Fibroblast of skin of back (primary cell): ENCODE results near the gene GUK1.

ENCODE experiments used
- DNase-seq: peaks from one replicate; pipeline ENCODE4 v3.0.0-alpha.2; 2013

Gene GUK1

DNA sequence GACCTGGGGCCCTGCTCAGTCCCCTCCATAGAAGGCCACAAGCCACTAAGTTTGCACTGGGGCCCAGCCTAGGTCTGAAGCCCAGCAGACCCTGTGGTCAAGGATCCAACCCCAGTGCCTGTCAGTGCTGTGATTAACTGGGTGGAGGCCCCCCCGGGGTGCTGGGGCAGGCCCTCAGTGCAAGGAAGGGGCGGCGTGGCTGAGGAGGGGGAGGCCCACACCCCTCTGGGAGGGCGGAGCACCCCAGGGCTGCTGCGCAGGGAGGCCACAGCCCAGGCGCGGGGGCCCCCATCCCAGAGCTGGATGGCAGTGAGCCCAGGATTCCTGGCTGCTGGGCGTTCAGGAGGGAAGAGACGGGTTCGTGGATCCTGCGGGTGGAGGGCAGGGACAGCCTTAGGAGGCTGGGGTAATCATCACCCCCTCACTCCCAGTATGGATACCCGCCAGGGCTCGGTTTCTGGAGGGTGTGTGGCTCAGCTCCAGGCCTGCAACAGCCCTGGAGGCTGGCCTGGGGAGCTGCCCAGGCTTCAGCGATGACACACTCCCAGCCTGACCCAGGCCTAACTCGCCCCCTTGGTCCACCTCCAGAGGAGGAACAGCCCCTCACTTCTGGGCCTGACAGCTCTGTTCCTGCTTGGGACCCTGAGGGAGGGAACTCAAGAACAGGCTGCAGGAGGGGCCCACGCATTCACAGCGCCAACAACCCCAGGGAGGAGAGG lies 10.5 kb downstream of the GUK1 start:
- peak; percentile 48 for DNase-seq

DNA sequence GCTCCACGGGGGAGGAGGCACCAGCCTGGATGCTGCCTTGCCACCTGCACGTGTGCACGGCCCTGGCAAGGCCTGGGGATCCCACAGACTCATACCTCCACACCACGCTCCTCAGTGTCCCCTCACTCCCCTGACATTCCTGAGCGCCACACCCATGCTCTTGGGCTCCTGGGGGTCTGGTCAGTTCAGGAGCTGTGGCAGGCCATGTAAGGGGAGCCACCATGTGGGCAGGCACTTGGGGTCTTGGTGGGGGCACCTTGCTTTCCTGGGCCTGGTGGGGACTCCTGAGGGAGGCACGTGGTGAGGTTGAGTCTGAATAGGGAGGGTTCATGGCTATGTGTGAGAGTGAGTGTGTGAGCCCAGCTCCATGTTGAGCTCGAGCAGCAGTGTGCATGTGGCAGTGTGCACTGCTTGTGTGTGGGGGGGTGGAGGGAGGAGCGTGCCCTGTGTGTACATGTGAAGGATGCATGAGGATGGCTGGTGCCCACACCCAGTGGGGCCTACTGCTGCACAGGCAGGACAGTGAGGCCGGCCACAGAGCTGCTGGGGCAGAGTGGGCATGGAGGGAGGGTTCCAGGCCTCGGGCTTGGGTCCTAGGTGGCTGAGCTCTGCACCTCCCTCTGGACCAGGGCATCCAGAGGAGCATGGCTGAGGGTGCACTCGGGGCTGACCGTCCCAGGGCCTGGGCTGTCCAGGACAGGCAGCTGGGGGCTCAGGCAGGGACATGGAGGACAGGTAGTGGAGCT lies 11.3 kb downstream of the GUK1 start:
- DNase-seq, result no peak

DNA sequence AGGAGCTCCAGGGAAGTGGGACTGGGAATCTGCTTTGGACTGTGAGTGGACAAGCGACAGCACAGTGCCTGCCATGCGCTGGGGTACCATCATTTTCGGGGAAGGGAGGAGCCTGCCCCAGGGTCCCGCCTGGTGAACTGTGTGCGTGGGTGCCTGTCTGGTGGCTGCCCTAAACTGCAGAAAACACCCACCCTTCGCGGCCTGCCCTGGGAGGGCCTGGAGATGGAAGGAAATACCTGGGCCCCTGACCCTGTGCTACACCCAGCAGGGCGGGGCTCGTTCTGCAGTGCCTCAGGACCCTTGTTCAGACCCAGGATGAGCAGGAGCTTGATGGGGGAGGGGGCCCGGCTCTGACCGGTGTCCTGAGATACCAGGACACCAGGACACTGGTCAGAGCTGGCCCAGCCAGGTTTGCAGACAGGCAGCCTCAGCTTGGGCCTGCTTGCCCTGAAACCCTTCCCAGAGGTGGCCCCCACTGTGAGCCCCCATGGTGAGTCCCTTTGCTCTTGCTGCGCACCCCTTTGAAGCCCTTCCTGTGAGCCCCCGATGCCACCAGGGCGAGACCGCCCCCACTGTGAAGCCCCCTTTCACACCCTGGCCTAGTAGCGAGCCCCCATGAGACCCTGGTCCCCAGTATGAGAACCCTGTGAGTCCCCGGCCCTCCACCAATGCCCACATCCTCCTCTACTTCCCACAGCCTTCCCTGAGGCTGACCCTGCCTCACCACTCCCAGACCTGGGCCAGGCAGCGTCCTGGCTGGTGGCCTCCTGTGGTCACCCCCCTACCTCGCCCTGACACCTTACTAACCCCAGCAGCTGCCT lies 12.2 kb downstream of the GUK1 start:
- no peak for DNase-seq

DNA sequence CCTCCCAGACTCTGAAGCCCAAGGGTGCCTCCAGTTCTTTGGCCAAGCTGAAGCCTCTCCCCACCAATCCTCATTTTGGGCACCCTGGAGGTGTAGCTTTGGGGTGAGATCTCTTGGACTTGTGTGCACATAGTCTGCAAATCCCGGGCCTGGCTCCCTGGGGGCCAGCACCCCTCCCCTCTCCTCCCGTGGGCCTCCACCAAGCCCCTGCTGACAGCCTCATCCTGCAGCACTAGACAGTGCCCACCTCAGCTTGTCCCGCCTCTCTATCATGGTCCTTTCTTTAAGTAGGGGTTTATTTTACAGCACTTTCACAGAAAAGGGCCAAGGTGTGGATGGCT lies 12.8 kb downstream of the GUK1 start:
- DNase-seq, result no peak

DNA sequence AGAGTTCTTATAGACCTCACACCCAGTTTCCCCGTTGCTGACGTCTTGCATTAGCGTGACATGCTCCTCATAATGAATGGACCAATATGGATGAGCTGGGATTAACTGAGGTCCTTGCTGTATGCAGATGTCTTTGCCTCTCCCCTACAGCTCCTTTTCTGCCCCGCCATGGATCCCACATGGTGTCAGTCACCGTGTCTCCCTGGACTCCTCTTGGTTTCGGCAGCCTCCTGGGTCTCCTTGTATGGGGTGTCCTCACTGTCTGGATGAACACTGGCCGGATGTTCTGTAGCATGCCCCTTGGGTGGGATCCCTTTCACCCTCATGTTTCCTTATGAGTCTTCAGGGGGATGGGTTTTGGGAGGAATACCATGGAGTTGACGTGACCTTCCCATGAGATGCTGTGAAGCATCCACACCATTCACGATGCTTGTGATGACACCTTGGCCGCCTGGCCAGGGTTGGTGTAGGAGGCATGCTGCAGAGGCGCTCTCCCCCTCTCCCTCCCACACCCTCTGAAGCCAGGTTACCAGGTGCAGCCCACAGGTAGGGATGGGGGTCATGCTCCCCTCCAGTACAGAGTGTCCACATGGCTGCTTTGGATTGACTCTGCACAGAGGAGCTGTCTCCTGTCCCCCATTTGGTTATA lies 14.1 kb downstream of the GUK1 start:
- DNase-seq, result no peak

DNA sequence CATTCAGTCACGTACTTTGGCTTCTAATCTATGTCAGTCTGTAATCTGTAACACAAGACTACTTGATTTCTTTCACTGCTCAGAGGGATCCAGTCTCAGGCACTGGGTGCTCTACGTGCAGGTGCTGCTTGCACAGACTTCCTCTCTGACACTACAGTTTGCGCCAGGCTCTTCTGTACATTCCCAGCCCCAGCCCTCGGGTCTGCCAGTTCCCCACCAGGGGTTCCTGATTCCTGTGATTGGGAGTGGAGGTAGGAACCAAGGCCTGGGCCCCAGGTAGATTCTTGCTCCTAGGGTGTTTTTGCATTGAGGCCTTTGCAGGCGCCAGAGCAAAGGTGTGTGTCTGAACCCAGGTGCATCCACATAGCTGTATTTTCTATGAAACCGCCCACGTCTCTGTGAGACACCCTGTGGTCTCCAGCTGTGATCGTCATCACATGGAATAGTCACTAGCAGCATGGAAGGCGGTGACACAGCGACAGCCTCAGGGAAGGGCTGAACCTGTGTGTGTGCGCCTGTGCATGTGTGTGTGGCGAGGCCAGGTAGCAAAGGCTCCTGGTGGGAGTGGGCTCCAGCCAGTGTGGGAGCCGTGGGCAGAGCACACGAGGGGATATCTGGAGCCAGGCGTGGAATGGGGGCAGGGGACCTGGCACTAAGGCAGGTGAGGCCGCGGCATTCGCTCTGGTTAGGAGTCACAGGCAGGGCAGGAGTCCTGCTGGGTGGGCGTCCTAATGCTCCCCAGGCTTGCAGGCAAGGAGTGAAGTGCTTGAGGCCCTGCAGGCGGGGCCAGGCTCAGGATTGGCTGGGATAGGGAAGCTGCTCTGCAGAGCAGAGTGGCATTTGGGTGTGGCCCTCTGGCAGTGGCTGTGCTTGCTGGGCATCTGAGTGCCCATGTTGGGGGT lies 14.8 kb downstream of the GUK1 start:
- DNase-seq, result no peak

DNA sequence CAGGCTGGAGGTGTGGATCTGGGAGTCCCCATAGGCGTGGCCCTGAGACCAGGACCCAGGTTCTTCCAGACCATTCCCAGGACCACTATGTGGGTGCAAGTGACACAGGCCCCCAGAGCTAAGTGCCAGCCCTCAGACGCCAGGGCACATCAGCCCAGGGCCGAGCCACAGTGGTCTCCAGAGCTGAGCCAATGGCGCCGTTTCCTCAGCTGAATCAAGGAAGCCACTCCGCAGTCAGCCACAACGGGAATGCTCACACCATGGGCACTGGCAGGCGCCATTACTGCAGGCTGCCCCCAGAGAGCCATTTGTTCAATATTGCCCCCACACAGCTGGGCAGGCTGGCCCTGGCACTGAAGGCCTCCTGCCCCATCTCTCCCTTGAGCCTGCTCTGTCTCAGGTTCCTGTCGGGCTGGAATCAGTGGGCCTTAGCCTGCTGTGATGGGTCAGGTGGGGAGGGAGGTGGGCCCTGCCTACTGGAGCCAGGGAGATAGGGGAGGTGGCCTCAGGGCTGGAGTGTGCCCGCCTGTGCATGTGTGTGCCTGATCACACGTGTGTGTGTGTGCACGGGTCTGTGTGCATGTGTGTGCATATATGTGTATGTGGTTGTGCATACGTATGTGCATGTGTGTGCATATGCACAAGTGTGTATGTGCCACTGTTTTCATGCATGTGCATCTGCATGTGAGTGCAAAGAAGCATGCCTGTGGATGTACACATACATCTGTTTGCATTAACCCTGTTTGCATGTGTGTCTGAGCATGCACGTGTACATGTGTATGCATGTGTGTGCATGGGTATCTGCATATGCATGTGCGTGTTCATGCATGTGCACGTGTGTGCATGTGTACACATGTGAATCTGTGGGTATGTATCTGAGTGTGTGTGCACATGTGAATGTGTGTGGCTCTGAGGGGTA lies 15.8 kb downstream of the GUK1 start:
- DNase-seq, result no peak

DNA sequence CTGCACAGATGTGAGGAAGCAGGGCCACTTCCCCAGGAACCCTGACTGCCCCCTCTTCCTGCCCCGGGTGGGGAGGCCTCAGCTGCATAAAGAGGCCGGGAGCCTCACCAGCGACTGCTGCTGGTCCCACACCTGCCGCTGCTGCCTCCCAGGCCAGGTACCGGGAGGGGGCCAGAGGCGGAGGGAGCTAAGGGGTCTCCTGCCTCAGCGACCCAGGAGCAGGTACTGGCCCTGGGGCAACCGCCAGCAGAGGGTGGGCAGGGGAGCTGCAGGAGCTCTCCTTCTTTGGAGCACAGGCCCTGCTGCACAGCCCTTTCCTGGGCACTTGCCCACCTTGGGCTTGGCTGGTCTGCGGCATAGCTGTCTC lies 16.4 kb downstream of the GUK1 start:
- DNase-seq, result no peak

DNA sequence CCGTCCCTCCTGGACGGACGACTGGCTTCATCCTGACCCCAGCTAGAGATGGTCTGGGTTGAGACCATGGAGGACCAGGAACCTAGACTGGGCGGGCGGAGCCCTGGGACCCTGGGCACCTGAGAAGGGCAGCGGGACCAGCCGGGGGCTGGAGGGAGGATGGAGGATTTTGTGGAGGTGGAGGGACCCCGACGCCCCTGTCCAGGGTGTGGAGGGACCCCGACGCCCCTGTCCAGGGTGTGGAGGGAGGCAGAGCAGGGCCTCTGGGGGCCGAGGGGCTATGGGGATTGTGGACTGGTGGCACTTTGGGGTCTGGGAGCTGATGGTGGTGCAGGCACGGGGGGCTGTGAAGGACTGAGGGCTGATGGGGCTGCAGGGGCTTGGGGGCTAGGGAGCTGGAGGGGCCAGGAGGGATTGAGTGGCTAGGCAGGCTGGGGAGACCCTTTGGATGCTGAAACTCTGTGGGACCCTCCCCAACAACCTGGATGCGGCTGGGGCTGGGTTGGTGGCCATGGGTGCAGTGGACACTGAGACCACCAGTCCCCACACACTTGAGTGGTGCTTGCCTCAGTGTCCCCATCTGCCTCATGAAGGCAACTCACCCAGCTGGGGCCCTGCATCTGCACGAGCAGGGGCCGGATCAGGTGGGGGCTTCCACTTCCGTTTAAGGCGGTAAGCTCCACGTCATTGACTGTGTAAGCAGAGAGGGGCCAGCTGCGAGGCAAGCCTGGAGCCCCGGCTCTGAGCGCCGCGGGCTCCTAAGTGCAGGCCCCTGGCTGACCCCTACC lies 17.1 kb downstream of the GUK1 start:
- DNase-seq, result no peak

DNA sequence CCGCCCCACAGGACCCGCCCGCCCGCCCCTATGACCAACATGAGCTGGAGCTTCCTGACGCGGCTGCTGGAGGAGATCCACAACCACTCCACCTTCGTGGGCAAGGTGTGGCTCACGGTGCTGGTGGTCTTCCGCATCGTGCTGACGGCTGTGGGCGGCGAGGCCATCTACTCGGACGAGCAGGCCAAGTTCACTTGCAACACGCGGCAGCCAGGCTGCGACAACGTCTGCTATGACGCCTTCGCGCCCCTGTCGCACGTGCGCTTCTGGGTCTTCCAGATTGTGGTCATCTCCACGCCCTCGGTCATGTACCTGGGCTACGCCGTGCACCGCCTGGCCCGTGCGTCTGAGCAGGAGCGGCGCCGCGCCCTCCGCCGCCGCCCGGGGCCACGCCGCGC lies 17.6 kb downstream of the GUK1 start:
- no peak for DNase-seq

DNA sequence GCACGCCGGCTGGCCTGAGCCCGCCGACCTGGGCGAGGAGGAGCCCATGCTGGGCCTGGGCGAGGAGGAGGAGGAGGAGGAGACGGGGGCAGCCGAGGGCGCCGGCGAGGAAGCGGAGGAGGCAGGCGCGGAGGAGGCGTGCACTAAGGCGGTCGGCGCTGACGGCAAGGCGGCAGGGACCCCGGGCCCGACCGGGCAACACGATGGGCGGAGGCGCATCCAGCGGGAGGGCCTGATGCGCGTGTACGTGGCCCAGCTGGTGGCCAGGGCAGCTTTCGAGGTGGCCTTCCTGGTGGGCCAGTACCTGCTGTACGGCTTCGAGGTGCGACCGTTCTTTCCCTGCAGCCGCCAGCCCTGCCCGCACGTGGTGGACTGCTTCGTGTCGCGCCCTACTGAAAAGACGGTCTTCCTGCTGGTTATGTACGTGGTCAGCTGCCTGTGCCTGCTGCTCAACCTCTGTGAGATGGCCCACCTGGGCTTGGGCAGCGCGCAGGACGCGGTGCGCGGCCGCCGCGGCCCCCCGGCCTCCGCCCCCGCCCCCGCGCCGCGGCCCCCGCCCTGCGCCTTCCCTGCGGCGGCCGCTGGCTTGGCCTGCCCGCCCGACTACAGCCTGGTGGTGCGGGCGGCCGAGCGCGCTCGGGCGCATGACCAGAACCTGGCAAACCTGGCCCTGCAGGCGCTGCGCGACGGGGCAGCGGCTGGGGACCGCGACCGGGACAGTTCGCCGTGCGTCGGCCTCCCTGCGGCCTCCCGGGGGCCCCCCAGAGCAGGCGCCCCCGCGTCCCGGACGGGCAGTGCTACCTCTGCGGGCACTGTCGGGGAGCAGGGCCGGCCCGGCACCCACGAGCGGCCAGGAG lies 18.3 kb downstream of the GUK1 start:
- no peak for DNase-seq

DNA sequence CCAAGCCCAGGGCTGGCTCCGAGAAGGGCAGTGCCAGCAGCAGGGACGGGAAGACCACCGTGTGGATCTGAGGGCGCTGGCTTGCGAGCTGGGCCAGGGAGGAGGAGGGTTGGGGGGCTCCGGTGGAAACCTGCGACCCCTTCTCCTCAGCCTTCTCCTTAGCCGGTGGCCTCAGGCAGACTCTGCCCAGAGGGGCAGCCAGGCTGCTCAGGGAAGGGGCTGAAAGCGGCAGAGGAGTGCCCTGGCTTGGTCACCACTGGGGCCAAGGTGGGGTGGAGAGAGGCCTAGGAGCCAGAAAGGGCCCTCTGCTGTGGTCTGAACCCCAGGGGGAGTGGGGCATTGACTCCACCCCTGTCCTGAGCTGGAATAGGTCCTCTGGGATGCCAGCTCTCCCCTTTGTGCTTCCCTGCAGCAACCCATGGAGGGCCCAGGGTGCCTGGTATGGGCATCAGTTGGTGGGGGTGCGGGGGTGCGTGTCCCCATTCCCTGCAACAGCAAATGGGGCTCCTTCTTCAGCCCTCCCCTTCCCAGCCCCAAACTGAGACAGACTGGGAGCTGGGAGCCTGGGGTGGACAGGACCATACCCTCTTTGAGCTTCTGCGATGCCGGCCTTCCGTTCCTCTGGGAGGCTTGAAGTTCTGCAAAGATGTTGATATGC lies 19.1 kb downstream of the GUK1 start:
- no peak for DNase-seq

DNA sequence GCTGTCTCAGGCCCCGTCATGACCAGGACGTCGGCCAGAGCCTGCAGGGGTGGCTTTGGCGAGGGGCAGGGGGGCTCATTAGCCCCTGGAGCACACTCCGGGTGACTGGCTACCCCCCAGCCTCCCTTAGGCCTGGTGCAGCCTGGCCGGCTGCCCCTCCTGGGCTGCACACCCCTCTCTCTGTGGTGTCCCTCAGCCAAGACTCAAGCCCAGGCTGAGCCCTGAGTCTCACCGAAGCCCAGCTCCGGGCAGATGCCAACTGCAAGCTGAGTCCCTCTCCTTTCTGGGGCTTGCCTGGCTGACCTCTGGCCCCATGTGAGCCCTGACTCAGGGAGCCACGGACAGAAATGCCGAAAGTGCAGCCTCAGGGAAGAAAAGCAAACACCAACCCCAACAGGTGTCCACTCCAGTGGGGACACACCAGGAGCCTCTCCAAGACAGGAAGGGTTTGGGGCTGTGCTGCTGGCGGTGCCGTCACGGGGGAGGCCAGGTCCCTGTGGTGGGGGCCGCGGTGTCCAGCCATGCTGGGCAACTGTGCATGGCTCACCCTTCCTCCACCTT lies 20.2 kb downstream of the GUK1 start:
- DNase-seq, result no peak

DNA sequence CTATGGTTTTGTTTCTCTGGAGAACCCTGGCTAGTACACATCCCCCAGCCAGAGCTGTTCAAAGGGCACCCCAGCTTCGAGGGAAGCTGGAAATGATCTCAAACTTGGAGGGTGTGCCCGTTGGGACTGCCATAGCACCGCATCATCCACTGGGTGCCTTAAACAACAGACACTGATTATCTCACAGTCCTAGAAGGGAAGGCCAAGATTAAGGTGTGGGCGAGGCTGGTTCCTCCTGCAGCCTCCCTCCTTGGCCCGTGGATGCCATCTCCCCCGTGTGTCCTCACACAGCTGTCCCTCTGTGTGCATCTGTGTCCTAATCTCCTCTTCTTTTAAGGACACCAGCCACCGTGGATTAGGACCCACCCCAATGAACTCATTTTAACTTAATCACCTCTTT lies 21.3 kb downstream of the GUK1 start:
- no peak for DNase-seq

DNA sequence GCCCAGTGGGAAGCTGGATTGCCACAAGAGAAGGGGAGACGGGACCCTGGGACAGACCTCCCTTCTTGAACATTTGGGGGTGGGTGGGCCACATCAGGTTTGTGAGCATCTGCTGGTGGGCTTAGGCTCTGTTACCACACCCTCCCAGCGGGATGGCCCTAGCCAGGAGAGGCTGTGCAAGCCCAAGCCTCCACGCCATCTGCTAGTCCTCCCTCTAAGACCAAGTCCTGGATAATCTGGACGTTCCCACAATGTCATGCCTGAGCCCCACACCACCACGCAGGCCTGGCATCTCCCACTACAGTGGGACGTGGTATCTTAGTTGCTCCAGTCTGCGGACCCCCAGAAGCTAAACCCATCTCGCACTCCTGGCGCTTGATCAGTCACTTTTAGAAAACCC lies 21.8 kb downstream of the GUK1 start:
- no peak for DNase-seq

DNA sequence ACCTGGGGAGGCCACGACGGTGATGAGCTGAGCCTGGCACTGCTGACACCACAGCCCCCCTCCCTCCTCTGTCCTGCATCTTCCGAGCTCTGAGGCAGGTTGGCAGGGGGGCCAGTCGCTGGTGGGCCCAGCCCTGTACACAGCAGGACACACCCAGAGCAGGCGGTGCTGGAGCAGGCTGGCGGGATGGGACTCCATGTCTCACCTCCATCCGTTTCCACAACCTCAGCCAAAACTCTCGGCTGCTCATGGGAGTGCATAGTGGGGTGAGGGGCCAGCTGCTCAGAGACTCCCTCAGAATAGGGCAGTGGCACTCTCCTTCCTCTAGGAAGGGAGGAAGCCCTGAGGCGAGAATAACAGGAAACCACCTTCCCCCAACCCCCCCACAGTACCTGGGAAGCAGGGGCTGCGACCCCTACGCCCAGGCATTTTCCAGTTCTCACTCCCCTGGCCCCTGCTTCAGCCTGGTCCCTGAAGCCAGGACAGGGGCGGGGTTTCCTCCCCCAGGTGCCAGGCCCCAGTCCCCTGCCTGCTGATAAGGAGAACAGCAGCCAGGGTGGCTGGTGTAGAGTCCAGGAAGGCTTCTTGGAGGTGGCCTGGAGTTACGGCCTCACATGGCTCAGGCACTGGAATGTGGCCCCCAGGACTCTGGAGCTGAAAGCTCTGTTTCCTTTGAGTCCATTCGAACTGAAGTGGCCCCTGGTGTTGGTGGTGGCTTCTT lies 22.4 kb downstream of the GUK1 start:
- DNase-seq, result peak; percentile 19

DNA sequence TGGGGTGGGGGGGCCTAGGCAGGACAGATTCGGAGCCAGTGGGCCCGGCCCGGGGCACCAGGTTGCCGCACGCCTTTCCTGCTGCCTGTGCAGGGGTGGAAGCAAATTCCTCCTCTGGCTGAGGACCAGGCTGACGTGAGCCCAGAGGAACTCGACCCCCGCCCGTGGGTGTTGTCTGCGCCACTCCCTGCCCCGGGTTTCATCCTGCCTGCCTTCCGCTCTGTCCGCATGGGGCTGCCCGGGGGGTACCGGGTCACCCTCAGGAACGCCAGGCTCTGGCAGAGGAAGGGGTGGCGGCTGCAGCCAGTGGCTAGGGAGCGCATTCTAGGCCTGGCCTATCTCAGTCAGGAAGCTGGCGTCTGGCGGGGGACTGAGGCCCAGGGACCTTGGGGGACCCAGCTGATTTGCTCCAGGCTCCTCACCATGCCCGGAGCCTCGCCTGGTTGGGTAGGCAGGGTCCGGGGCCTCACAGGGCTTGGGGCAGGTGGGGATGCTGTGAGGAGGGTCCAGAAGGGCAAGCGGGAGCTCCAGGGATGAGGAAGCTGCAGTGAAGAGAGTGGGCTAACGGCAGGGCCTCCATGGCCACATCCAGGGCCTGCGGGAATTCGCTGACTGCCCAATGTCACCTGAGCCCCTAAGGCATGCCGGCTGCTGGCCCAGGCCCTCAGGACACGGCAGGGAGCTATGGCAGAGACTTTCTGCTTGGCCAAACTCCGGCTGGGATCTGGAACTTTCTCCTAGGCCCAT lies 23.1 kb downstream of the GUK1 start:
- peak; percentile 60 for DNase-seq
